GM21515 (cell line): ENCODE measurements around the gene JPT1.
"Not testable (repeated sequence)": the region's sequence is repeated elsewhere in the genome, so short reads cannot be mapped to it uniquely, and the experiment has no call there.

Source experiments
- ATAC-seq: cut with Tn5 transposase; IDR thresholded peaks from one replicate; pipeline ENCODE4 v1.9.1; 2021; ENCODE audit not compliant: unreplicated experiment

The JPT1 gene

GRCh38 chr17:75158480-75158879, 4.2 kb upstream of the JPT1 start:
- ATAC-seq, result not testable (repeated sequence)

GRCh38 chr17:75155191-75155601, 884 bp upstream of the JPT1 start:
- ATAC-seq, result no peak

DNA sequence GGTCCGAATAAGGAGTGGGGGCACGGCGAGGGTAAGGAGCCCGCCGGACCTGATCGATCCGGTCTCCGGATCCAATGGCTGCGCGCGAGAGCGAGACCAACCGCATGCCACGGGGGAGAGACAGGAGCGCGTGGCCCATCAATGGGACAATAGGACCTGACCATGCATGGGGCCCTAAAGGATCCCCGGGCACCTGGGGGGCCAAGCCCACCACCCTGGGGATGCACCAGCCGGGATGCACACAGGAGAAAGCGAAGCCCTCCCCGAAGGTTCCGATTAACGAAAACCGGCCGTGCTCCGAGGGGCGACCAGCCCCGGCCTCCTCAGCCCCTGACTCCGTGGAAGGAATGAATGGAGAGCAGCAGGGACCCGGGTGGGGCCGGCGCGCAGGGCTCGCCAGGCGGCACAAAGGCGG, 525 bp downstream of the JPT1 start:
- peak; percentile 9 for ATAC-seq

- ATAC-seq, result no peak
Observed at GRCh38 chr17:75152922-75153779, 1.2 kb downstream of the JPT1 start.

- no peak for ATAC-seq
Observed at GRCh38 chr17:75152523-75152921, 1.8 kb downstream of the JPT1 start.

- no peak for ATAC-seq
Observed at GRCh38 chr17:75151930-75152329, 2.4 kb downstream of the JPT1 start.

DNA sequence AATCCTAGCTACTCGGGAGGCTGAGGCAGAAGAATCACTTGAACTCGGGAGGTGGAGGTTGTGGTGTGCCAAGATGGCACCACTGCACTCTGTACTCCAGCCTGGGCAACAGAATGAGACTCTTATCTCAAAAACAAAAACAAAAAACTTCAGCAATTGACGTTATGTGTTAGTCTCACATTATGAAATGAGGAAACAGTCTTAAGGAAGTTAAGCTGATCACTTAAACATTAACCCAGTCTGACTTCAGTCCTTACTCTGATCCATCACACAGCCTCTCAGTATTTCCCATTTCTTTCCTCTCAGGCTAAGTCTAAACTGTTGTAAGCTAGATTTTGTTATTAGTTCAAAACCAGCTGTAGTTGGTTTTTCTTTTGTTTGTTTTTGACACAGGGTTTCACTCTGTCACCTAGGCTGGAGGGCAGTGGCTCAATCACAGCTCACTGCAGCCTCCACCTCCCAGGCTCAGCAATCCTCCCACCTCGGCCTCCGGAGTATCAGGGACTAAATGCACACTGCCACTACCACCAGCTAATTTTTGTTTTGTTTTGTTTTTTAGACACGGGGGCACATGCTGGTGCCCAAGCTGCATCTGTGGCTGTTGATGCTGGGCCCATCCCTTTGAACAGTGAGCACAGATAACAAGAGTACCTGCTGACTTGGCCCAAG, 6.3 kb downstream of the JPT1 start:
- no peak for ATAC-seq

GRCh38 chr17:75146592-75146991, 7.7 kb downstream of the JPT1 start:
- no peak for ATAC-seq

GRCh38 chr17:75144816-75145512, 9.3 kb downstream of the JPT1 start:
- no peak for ATAC-seq

- no peak for ATAC-seq
Observed at GRCh38 chr17:75142236-75142971, 11.9 kb downstream of the JPT1 start.

GRCh38 chr17:75138519-75138918, 15.8 kb downstream of the JPT1 start:
- no peak for ATAC-seq

DNA sequence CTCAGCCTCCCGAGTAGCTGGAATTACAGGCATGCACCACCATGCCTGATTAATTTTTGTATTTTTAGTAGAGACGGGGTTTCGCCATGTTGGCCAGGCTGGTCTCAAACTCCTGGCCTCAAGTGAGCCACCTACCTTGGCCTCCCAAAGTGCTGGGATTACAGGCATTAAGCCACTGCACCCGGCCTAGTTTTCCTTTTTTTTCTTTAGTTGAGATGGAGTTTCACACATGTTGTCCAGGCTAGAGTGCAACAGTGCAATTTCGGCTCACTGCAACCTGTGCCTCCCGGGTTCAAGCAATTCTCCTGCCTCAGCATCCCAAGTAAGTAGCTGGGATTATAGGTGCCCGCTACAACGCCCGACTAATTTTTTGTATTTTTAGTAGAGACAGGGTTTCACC, 16.6 kb downstream of the JPT1 start:
- ATAC-seq, result not testable (repeated sequence)

- ATAC-seq, result no peak
Observed at GRCh38 chr17:75135946-75136345, 18.4 kb downstream of the JPT1 start.

GRCh38 chr17:75135452-75135851, 18.9 kb downstream of the JPT1 start:
- ATAC-seq, result no peak

- not testable (repeated sequence) for ATAC-seq
Observed at GRCh38 chr17:75133607-75134347, 20.5 kb downstream of the JPT1 start.

DNA sequence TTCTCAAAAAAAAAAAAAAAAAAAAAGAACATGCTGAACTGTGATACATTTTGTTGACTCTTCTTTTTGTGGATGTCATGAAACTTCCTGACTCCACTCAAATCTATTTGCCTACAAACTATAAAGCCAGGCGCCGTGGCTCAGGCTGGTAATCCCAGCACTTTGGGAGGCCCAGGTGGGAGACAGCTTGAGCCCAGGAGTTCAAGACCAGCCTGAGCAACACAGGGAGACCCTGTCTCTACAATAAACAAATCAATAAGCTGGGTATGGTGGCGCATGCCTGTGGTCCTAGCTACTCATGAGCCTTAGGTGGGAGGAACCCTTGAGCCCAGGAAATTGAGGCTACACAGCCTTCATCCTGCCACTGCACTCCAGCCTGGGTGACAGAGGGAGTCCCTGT, 21.3 kb downstream of the JPT1 start:
- no peak for ATAC-seq

DNA sequence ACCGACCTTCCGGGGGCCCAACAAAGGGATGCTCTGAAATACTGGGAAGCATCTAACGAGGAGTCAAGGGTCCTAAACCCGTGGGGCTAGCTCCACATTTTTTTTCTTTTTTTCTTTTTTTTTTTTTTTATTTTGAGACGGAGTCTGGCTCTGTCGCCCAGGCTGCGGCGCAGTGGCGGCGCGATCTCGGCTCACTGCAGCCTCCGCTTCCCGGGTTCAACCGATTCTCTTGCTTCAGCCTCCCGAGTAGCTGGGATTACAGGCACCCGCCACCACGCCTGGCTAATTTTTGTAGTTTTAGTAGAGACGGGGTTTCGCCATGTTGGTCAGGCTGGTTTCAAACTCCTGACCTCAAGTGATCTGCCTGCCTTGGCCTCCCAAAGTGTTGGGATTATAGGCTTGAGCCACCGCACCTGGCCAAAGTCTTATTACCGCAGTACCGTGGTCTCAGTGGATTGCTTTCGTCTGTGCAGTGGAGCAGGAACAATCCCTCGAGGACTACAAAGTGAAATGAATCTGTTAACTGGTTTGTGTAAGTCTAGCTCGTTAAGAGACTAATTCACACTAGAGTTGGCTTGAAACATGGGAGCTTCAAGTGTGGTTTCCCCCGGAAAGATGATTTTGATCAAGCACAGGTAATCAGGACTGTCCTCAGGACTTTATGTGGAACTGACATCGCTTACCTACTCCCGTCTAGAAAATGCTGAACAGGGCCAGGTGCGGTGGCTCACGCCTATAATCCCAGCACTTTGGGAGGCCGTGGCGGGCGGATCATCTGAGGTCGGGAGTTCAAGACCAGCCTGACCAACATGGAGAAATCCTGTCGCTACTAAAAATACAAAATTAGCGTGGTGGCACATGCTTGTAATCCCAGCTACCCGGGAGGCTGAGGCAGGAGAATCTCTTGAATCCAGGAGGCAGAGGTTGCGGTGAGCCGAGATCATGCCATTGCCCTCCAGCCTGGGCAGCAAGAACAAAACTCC, 22.0 kb downstream of the JPT1 start:
- ATAC-seq, result not testable (repeated sequence)

DNA sequence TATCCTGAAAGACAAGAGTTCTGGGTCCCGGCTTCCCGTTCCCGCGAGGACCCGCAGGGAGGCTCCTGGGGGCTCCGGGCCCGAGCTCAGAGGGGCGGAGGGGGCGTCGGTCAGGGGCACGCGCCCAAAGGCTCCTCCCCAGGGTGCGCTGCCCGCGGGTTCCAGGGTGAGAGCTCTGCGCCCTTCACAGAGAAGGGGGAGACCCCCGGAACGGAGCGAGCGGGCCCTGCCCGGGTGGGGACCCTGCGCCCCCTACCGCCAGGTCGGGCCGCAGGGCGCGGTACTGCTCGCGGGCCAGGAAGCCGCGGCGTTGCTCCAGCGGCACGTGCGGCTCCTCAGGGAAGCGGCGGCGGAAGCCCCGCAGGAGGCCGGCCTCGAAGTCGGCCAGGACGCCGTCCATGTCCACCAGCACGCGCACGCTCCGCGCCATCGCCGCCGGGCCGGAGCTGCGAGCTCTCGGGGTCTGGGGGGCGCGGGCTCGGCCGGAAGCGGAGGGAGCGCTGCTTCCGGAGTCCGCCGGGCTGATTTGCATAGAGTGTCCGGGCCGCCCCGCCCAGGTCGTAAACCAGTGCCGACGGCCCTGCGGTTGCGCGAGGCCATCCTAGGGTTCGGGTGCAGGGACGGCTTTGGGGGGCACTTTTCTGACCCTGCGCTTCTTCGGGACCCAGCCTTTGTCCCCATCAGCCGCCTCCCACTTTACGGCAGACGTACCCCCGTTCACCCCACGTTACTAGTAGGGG, 22.9 kb downstream of the JPT1 start, which contains the start of gene NT5C:
NT5C (minus strand) TSS at position 465 of the 740 bp plus-strand sequence; CDS start at position 430, 35 bp downstream.
- peak; percentile 68 for ATAC-seq
